HCEC 1CT (cell line): ENCODE data around the gene SUV39H1.
"Not testable (repeated sequence)": the region's sequence is repeated elsewhere in the genome, so short reads cannot be mapped to it uniquely, and the experiment has no call there.

Source experiments
- DNase-seq: peaks from one replicate; pipeline ENCODE4 v3.0.0-alpha.2; 2017

The SUV39H1 gene

DNA sequence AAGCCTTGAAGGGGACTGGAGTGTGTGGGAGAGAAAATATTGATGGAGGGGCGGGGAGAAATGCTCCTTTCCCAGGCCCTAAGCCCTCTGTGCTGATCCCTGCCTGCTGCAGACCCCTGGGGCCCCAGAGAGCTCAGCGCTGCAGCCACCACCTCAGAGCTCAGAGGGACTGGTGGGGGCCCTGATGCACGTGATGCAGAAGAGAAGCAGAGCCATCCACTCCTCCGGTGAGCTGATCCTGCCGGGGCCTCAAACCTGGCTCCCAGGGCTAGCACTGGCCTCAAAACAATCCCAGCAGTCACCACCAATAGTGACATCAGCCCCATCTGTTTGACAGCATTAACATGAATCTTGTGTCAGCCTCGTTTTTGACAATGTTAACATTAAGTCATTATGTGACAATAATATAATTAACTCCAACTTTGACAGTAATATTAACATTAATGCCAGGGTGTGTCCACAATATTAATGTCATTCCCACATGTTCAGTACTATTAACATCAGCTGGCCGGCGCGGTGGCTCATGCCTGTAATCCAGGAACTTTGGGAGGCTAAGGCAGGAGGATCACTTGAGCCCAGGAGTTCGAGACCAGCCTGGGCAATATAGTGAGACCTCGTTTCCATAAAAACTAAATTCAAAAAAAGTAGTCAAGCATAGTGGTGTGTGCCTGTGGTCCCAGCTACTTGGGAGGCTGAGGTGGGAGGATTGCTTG is 7.2 kb upstream of the SUV39H1 start:
- DNase-seq, result no peak

DNA sequence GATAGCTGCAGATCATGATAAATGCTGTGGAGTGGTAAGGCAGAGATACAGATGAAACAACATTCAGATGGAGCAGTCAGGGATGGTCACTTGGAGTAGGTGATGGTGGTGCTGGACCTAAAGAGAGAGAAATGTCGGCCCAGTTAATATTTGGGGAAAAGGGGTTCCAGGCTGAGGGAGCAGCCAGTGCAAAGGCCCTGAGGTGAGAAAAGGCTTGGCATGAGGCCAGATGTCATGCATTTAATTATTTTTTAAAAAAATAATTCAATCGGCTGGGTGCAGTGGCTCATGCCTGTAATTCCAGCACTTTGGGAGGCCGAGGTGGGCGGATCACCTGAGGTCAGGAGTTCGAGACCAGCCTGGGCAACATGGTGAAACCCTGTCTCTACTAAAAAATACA is 4.8 kb upstream of the SUV39H1 start:
- DNase-seq, result not testable (repeated sequence)

DNA sequence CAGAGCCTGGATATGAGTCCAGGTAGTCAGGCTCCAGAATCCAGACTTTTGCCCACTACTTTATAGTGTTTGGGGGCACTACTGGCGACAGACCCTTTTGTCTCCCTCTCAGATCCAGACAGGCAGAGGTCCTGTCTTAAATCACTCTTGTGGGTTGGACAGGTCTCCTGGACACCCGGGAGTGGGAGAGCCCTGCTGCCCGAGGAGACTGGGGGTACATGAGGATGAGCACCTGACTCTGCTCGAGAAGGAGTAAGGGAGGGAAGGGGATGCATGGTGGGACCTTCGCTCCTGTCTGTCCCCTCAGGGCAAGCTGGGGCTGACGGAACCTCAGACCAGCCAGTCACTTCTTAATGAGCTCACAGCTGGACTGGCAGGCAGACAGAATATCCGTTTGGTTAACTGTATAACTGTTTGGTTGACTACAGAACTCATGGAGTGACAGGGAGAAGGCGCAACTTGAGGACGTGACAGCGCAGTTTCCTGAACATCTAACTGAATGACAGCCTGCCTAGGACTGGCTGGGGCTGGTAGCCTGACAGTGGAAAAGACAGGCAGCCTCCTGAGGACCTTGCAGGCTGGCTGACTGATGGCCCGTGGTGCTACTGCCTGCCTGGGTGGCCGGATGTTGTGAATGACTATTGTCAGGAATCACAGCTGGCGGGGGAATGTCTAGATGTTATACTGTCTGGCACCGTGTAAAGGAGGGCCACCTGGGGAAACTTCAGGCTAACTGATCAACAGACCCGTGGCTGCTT is 1.6 kb upstream of the SUV39H1 start:
- DNase-seq, result no peak

DNA sequence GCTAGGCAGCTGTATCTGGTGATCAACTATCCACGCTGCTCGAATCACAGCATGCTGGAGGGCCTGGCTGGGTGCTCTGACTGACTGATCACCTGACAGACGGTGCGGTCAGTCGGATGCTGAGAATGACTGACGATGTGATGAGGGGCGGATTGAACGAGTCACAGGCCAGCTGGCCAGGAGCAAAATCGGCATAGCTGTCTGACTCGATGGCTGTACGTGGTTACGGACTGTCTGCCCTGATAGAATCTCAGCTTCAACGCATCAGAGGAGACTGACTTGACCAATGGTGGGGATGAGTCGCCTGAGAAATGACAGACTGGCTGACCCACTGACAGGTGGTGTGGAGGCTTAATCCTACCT is 1.0 kb upstream of the SUV39H1 start:
- no peak for DNase-seq

DNA sequence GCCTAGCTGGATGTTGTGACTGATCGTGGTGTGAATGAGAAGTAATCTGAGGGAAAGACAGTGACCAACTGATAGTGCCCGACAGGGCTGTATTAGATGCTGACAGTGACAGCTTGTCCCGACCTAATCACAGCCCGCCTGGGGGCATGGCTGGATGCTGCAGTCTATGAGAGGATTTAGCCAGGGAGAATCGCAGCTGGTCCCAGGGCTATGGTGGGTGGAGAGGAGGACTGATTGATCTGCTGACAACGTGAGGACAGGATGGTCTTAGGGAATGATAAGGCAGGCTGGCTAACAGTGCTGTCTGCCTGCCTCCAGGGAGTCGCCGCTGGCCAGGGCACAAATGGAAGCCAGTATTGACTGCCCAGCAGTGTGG is 621 bp upstream of the SUV39H1 start:
- no peak for DNase-seq

DNA sequence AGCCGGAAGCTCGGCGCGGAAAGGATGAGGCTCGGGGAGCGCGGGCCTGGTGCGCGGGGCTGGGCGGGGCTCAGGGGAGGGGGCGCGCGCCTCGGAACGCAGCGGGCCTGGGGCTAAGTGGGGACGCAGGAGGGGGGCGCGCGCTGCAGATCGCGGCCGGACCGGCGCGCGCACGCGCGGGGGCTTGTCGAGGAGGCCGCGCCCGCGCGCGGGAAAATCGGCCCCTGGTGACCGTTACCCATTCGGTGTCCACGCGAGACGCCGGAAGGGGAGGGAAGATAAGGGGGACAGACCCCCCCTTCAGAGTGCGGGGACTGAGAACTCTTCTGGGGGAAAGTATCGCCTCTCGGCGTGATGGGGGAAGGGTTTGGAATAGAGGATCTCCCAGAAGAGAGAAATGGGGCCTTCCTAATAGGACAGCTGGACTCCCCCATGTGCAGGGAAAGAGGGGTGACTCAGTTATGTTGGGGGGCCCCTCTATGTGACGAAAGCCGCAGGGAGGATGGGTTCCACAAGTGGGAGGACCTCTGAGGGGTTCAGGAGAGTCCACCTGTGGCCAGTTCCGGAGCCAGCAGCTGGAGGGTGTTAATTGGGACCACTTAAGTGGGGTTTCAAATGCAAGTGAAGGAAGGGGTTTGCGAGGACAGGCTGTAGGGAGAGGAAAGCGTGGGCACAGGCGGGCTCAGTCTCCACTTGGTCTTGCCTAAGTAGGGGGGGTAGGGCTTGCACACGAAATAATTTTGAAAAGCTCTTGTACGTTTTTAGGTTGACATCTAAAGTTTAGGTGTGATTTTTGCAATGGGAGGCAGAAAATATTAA is 584 bp downstream of the SUV39H1 start:
- peak; percentile 34 for DNase-seq

DNA sequence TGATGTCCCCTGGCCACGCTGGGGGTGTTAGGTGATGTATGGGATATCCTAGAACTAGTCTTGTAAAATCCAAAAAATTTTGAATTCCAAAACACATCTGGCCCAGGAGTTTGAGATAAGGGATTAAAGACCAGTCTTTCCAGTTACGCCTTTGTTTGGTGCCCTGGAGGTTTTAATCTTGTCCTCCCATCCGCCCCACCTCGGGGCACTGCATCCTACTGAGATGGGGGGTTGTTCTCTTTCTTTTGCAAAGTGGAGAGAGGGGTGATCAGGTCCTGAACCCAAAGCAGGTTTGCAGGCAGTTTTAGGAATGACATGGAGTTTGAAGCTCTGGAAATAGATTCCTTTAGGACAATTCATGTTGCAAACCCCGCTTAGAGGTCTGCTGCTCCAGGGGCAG is 1.8 kb downstream of the SUV39H1 start:
- DNase-seq, result no peak

DNA sequence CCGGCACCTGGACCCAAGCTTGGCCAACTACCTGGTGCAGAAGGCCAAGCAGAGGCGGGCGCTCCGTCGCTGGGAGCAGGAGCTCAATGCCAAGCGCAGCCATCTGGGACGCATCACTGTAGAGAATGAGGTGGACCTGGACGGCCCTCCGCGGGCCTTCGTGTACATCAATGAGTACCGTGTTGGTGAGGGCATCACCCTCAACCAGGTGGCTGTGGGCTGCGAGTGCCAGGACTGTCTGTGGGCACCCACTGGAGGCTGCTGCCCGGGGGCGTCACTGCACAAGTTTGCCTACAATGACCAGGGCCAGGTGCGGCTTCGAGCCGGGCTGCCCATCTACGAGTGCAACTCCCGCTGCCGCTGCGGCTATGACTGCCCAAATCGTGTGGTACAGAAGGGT is 3.7 kb downstream of the SUV39H1 start:
- no peak for DNase-seq

DNA sequence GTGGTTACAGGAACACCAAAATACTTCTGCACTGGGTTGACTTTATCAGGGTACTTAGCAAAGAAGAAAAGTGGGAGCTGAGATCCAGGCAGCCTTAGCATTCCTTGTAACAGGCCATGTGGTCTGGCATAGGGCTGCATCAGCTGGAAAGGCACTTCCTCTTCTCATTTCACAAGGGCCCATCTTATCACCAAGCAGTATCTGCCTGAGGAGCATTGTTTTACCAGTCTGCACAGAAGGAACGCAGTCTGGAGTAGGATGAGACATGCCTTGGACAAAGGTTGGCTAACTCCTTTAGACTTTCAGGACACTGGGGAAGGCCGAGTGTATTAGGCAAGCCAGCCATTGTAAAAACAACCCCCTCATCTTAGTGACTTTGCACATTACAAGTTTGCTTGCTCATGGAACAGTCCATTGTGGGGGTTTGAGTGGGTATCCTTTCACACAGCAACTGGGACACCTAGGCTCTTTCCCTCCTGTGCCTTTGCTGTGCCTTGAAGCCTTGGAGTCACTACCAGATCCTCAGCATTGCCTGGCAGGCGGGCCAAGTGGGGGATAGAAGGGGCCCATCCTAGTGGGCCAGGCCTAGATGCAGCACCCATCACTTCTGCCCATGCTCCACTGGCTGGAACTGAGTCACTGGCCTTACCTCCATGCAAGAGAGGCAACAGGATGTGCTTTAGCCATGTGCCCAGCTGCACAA is 4.6 kb downstream of the SUV39H1 start:
- DNase-seq, result no peak

DNA sequence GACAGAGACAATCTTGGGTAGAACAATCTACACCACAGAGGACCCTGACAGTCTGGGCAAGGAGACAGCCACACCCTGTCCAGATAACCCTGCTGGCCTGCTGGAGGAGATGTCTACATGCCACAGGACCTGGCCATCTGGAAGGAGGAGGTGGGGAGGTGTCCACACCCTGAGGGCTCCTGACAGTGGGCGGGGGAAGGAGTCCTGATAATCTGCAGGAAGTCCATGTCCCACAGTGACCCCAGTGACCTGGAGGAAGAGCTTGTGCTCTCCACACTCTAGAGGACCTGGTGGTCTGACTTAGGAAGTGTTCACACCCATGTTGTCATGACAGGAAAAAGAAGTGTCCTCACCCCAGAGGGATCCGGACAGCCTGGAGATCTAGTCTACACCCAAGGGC is 5.5 kb downstream of the SUV39H1 start:
- no peak for DNase-seq

DNA sequence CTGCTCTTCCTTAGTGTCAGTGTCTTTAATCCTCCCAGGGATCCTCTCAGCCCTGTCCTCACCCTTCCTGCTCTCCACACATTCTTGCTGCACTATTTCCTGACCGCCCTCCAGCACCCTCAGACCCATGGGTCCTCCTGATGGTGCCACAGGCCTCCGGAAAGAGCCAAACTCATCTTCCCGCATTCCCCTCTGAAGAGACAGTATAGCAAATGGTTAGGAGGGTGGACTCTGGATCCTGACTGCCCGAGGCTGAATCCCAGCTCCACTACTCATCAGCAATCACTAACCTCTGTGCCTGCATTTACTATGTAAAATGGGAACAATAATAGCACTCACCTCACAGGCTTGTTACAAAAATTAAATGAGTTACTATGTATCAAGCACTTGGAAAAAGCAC is 6.2 kb downstream of the SUV39H1 start:
- DNase-seq, result no peak

DNA sequence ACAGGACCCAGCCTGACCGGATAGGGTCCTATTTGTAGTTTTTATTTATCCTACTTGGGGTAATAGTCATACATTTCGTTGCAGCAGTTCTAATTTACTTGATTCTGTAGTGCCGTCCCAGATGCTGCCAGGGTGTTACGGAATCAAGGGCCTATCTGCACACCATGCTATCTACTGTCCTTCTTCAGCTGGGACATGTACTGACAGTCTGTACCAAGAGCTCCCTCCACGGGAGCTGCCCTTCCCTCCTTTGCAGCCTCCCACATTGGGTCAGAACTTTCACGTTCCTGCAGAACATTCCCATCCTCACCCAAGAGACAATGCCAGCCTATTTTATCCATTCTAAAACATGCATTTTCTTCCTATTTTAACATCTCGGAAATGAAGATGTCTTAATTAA is 6.7 kb downstream of the SUV39H1 start:
- no peak for DNase-seq

DNA sequence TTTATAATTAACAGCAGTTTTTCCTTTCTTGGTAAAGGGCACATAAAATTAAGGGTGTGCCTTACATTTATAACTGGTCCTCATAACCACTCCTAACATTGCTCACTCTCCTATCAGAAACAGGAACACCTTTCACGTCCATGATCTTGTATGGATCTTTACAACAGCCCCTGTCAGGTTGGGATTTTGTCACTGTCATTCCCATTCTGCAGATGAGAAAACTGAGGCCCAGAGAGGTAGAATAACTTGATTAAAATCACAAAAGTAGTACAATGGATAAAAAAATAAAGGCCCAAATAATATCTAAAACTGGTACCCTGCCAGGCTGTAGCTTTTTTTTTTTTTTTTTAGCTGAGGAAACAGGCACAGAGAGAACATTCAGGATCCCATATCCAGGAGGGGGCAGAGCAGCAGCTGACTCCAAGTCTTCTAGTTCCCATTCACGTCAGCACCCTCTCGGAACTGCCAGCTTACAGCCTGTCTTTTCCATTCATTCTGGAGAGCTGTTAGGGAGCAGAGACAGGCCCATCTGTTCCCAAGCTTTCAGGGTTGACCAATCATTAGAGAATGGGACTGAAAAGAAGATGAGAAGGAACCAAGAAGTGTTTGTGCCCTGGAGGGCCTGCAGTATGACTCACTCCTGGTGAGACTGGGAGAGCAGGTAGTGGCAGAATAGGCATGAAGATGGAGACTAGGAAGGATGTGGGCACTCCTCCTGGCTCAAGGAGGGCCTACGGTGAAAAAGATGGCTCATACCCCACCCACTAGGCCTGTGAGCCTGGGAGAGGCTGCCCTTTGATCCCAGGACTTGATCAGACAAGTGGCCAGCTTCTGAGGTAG is 7.3 kb downstream of the SUV39H1 start:
- DNase-seq, result no peak

DNA sequence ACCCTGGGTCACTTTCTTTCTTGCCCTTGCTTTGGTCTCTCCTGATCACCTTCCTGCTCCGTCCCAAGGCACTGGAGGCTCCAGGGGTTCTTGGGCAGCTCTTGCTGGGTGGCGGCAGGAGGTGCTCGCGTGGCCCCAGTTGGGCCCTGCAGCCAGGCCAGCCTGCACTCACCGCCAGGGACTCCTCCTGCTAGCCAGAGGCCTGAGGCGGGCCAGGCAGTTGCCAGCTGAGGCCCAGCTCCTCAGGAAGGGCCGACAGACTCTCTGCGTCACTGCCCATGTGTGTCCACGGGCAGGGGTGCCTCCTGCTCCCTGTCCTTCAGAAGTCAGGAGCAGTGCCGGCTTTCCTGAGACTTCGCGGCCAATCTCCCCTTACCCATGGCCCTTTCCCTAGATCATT is 9.3 kb downstream of the SUV39H1 start:
- DNase-seq, result no peak

DNA sequence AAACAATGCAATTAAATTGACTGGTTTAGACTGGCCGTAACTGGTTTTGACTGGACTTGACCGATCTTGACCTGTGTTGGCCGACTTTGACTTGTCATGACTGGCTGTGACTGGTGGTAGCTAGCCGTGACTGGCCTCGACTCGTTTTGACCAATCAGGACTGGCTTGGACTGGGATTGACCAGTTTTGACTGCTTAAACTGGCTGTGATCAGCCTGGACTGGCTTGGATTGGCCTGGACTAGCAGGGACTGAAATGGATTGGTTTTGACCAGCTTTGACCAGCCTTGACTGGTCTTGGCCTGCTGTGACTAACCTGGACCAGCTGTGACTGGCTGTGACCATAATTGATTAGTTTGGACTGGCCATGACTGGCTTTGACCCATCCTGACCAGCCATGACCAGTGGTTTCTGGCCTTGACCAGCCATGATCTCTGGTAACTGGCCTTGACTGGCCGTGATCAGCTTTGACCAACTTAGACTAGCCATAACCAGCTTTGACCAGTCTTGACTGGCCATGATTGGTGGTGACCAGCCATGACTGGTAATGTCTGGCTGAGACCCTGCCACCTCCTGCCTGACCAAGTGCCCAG is 13.1 kb downstream of the SUV39H1 start:
- no peak for DNase-seq

DNA sequence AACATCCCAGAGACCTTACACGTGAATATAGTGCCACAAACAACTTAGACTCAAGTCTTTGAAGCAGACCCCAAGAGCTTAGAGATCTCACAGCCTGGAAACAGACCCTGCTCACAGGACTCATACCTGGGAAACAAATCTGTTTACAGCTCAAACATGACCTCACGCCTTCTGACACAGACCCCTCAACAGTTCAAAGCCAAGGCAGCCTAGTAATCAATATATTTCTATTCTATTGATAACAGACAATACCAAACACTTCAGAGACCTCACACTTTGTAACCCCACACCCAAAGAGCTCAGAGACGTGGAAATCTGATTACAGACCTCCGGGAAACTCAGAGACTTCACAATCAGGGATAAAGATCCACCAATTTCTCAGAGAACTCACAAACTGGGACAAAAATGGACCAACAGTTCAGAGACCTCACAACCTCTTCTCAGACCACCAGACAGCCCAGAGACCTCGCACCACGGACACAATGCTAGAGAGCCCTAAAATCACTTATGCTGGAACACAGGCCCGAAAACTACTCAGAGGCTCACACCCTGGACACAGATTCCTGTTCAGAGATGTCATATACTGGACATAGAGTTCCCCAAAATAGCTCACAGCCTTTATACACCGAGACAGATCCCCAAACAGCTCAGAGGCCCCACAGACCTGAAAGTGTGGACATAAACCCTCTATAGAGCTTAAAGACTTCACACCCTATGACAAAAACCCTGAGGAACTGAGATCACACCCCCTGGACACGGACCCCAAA is 14.8 kb downstream of the SUV39H1 start:
- DNase-seq, result no peak

DNA sequence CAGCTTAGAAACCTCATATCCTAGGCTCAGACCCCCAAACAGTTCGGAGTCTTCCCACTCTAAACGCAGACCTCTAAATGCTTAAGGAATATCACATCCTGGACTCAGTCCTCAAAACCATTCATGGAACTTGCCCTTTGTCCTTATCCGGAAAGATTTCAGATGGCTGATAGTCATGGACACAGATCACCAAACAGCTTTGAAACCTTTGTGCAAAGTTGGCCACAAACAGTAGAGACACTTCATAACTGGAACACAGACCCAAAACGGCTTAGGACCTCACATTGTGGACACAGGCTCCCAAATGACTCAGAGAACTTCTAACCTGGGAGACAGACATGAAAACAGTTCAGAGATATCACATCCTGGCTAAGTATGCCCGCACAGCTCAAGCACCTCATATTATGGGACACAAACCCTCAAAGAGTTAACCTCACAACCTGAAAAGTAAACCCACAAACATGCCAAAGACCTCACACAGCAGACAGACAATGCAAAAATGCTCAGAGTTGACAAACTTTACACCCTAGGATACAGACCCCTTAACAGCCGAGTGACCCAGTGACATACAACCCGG is 15.5 kb downstream of the SUV39H1 start:
- no peak for DNase-seq

DNA sequence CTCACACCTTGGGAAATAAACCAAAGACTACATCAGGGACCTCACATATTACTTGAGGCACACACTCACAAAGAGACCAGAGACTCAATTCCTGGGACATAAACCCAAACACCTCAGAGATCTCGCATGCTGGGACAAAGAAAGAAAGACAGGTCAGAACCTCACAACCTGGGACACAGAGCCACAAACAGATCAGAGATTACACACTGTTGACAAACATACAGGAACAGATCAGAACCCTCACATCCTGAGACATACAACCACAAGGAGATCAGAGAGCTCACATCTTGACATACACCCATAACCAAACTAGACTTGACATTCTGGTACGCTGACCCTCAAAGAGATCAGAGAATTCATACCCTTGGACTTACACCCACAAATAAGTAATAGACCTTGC is 17.3 kb downstream of the SUV39H1 start:
- no peak for DNase-seq

DNA sequence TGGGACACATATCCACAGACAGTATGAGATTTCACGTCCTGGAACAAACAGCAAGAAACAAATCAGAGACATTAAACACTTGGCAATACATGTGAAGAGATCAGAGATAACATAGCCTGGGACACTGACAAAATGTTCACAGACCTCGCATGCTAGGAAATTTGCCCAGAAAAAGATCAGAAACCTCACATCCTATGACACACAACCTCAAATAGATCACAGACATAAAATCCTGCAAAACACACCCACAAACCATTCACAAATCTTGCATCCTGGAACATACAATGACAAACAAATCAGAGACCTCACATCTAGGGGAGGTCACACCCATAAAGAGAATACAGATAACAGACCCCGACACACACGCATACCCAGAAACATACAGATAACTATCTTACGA is 18.0 kb downstream of the SUV39H1 start:
- DNase-seq, result no peak

DNA sequence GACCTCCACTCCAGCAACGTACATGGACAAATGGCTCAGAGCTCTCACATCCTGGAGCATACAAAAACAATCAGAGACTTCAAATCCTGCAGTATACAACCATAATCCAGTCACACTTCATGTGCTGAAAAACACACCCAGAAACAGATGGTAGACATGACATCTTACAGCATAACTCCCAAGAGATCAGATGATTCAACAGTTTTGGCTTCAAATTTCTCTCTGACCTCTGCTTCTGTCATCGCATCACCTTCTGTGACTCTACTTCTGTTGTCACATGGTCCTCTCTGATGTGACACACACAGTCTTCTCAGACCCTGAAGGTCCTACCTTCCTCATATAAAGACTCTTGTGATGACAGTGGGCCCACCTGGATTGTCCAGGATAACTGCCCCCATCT is 18.5 kb downstream of the SUV39H1 start:
- peak; percentile 47 for DNase-seq
